ENCODE results near the gene COL1A1.

DNA sequence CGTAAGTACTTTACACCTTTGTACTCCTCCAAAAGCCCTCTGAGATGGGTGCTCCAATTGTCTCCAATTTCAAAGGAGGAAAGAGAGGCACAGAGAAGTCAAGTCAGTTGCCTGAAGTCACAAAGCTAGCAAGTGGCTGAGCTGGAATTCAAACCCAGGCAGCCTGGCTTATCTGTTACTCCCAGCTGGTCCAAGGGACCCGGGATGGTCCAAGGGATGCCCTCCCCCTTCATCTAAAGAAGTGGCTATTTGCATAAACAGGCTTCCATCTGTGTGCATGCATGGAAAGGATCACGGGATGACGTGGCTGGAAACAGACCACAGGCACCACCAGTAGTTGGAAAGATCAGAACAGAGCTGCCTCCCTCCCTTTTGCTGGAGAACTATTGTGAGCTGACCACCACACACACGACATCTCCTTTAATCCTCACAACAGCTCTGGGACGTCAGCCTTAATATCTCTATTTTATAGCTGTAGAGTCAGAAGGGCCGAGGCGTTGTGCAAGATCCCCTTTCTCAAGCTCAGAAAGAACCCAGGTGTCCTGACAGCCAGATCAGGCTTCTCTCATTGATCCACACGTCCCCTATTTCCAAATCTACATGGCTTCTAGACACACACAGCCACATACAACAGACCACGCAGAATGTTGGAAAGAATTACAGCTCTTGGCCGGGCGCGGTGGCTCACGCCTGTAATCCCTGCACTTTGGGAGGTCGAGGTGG, 10.9 kb upstream of the COL1A1 start:
- TF ChIP-seq, protein P1, sequence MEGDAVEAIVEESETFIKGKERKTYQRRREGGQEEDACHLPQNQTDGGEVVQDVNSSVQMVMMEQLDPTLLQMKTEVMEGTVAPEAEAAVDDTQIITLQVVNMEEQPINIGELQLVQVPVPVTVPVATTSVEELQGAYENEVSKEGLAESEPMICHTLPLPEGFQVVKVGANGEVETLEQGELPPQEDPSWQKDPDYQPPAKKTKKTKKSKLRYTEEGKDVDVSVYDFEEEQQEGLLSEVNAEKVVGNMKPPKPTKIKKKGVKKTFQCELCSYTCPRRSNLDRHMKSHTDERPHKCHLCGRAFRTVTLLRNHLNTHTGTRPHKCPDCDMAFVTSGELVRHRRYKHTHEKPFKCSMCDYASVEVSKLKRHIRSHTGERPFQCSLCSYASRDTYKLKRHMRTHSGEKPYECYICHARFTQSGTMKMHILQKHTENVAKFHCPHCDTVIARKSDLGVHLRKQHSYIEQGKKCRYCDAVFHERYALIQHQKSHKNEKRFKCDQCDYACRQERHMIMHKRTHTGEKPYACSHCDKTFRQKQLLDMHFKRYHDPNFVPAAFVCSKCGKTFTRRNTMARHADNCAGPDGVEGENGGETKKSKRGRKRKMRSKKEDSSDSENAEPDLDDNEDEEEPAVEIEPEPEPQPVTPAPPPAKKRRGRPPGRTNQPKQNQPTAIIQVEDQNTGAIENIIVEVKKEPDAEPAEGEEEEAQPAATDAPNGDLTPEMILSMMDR (IDR thresholded peaks at IDR 0.05; ENCODE audit: low read length), result no peak
- TF ChIP-seq EZH2 (IDR thresholded peaks at IDR 0.05; ENCODE audit: borderline replicate concordance, low read length), result no peak

Measured in OCI-LY1 (cell line).